Measurements from ENCODE around the gene RABL6. TPM values are rescaled to one million over a fixed set of nuclear protein-coding genes. Genes with fewer than 3 reads are reported as not detected.

RABL6 gene, protein sequence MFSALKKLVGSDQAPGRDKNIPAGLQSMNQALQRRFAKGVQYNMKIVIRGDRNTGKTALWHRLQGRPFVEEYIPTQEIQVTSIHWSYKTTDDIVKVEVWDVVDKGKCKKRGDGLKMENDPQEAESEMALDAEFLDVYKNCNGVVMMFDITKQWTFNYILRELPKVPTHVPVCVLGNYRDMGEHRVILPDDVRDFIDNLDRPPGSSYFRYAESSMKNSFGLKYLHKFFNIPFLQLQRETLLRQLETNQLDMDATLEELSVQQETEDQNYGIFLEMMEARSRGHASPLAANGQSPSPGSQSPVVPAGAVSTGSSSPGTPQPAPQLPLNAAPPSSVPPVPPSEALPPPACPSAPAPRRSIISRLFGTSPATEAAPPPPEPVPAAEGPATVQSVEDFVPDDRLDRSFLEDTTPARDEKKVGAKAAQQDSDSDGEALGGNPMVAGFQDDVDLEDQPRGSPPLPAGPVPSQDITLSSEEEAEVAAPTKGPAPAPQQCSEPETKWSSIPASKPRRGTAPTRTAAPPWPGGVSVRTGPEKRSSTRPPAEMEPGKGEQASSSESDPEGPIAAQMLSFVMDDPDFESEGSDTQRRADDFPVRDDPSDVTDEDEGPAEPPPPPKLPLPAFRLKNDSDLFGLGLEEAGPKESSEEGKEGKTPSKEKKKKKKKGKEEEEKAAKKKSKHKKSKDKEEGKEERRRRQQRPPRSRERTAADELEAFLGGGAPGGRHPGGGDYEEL
- total RNA-seq (10 to 100 TPM; 46.4 to 48.5 TPM), total RNA-seq (47.5 to 169 (median 88.3) reads per million in 172 experiments)
- polyA plus RNA-seq (2013, experiment 1 of 2), result 45.0 TPM
- 49.5 TPM for polyA plus RNA-seq (2013, experiment 2 of 2)

DNA sequence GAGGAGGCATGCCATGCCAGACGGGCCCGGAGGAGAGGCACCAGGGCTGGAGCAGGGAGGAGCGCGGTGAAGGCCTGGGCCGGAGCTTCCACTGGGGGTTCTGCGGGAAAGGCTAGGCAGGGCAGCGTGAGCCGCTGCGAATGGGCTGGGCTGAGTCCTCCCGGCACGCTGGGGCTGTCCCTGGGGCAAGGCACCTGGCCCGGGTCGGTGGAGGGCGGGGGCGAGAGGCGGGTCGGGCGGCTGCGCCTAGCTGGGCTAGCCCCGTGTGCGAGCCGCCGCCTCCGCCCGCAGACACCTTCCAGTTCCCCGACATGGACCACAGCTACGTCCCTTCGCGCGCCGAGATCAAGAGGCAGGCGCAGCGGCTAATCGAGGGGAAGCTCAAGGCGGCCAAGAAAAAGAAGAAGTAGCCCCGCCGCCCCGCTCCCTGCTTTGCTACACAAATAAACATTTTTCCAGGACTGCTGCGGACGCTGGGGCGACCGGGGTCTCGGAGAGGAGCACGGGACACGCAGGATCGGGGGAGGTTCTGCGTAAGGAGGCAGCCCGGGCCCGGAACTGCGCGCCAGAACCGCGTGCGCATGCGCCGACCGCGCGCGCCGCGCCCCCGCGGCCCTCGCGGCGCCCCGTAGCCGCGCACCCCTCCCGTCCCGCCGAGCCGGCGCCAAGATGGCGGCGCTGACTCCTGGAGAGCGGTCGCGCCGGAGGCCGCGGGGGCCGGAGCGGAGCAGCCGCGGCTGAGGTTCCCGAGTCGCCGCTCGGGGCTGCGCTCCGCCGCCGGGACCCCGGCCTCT is at the start of gene RABL6:
Gene RABL6, plus strand, starts transcription at position 668 of the 794 bp plus-strand sequence. CDS start 249 bp downstream, outside the sequence.
- TF ChIP-seq, protein P1, sequence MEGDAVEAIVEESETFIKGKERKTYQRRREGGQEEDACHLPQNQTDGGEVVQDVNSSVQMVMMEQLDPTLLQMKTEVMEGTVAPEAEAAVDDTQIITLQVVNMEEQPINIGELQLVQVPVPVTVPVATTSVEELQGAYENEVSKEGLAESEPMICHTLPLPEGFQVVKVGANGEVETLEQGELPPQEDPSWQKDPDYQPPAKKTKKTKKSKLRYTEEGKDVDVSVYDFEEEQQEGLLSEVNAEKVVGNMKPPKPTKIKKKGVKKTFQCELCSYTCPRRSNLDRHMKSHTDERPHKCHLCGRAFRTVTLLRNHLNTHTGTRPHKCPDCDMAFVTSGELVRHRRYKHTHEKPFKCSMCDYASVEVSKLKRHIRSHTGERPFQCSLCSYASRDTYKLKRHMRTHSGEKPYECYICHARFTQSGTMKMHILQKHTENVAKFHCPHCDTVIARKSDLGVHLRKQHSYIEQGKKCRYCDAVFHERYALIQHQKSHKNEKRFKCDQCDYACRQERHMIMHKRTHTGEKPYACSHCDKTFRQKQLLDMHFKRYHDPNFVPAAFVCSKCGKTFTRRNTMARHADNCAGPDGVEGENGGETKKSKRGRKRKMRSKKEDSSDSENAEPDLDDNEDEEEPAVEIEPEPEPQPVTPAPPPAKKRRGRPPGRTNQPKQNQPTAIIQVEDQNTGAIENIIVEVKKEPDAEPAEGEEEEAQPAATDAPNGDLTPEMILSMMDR (IDR thresholded peaks at IDR 0.05), result no peak
- peaks cover 10% of the 10 kb centered on the region for H3K36me3 ChIP-seq (ENCODE audit: insufficient read depth, low read length)
- Mint-ChIP-seq H3K4me1 (ENCODE audit: low read depth) (peaks cover 37% of the 10 kb centered on the region), H3K4me3 (peak within 1 kb of the TSS; percentile 90), H3K36me3 (ENCODE audit: low read depth) (peaks cover 15% of the 10 kb centered on the region), H3K9me3 (no peaks in the 10 kb centered on the region), H3K27me3 (no peaks in the 10 kb centered on the region), H3K27ac (peak within 1 kb of the TSS; percentile 81)
- H3K4me1 ChIP-seq (ENCODE audit: insufficient read depth, low read length), result peaks cover 49% of the 10 kb centered on the region
- ChIA-PET POLR2A (interaction anchor here (0.7 to 3.9 kb wide), 12 partner anchors 9 to 288 kb away, joined by 3 to 30 read pairs (median 4); partner anchors contain the start of genes AJM1, MAN1B1, TMEM141 and TRAF2), CTCF (interaction anchor here (1.2 to 3.8 kb wide), 4 partner anchors 15 to 228 kb away, joined by 3 to 18 read pairs (median 4); partner anchors contain the start of genes AJM1 and TMEM141)
- no peaks in the 10 kb centered on the region for H3K27me3 ChIP-seq (ENCODE audit: control insufficient read depth in 1 of 2, insufficient read depth in 2 of 2, low read length in 2 of 2)
- no peaks in the 10 kb centered on the region for H3K9me3 ChIP-seq (ENCODE audit: control insufficient read depth in 1 of 2, insufficient read depth in 1 of 2, low read length in 2 of 2)
- intact Hi-C loops (cut with DNase I, micrococcal nuclease), result loop anchor here (1.0 to 10.0 kb wide), 6 partner anchors 33 to 403 kb away; partner anchors contain the start of genes PHPT1 (in 2 of the 2), SNAPC4 (in 1 of the 2) and TRAF2 (in 1 of the 2)
- peak within 1 kb of the TSS; percentile 68 for H3K4me3 ChIP-seq (ENCODE audit: low read length)
- peak; percentile 88 for ATAC-seq (ENCODE audit: poor library complexity)
- H3K27ac ChIP-seq (ENCODE audit: low read depth in 1 of 2, low read length in 2 of 2), result peak within 1 kb of the TSS; percentile 53 to 81
- DNase-seq, result peak; percentile 60 to 94 (median 78)

DNA sequence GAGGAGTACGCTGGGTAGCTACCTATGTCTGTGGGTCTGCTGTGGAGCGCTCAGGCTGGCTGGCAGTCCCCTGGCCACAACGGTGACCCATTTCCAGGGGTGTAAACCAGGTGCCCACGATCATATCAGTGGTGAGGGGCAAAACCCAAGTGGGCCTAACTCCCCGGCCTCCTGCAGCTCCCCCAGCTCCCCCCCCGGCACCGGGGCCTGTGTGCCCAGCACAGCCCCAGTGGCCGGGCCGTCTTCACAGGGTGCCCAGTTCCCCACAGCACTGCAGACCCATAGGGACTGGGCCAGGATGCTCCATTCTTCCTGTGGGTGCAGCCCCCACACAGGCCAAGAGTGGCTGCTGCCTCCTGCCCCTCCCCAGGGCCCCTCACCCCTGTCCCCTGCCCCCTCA is 48.7 kb upstream of the RABL6 start:
- Histone ChIP-seq H3K9me3 (ENCODE audit: control insufficient read depth in 1 of 2, insufficient read depth in 1 of 2, low read length in 2 of 2) (peaks cover 0 to 39% of the 10 kb centered on the region in 2 experiments), H3K4me3 (ENCODE audit: low read length) (no peak overlapping the region), H3K36me3 (ENCODE audit: insufficient read depth, low read length) (no peaks in the 10 kb centered on the region), H3K27ac (ENCODE audit: low read depth in 1 of 2, low read length in 2 of 2) (no peak overlapping the region), H3K27me3 (ENCODE audit: control insufficient read depth in 1 of 2, insufficient read depth in 2 of 2, low read length in 2 of 2) (peaks cover 0 to 8% of the 10 kb centered on the region in 2 experiments), H3K4me1 (ENCODE audit: insufficient read depth, low read length) (no peaks in the 10 kb centered on the region)
- intact Hi-C loops (cut with DNase I, micrococcal nuclease), result no loop called here
- TF ChIP-seq, protein P1 (IDR thresholded peaks at IDR 0.05), result no peak
- Mint-ChIP-seq H3K4me1 (ENCODE audit: low read depth) (no peaks in the 10 kb centered on the region), H3K27ac (no peak overlapping the region), H3K4me3 (no peak overlapping the region), H3K9me3 (no peaks in the 10 kb centered on the region), H3K36me3 (ENCODE audit: low read depth) (no peaks in the 10 kb centered on the region), H3K27me3 (peaks cover 22% of the 10 kb centered on the region)
- no peak for DNase-seq
- CTCF ChIA-PET, result interaction anchor here (0.7 kb wide), 1 partner anchor 102 kb away, joined by 3 read pairs; no protein-coding TSS in a partner anchor
- ATAC-seq (ENCODE audit: poor library complexity), result no peak
- POLR2A ChIA-PET, result no interaction called here

Measured in CD4-positive, alpha-beta T cell (primary cell).